RWPE2 (cell line): ENCODE results near the gene SLC26A6.

Experiments used
- ATAC-seq: fragments of 200-7000 bp; cut with Tn5 transposase; 3 replicates; pipeline ENCODE4 v1.9.1; 2021; ENCODE audit warnings: low read depth
- DNase-seq: peaks from one replicate; pipeline ENCODE4 v3.0.0-alpha.2; 2020; ENCODE audit warnings: low spot score
- H3K27ac ChIP-seq: fragments of 450-650 bp; 2 replicates; pipeline ENCODE4 v1.5.1; 2017; ENCODE audit warnings: mild to moderate bottlenecking; ENCODE audit not compliant: poor library complexity, severe bottlenecking
- H3K27me3 ChIP-seq: fragments of 250-450 bp; sonication (Bioruptor Pico); 2 replicates; pipeline ENCODE4 v1.5.1; 2021; ENCODE audit warnings: mild to moderate bottlenecking, moderate library complexity; ENCODE audit not compliant: insufficient read depth, poor library complexity, severe bottlenecking
- H3K36me3 ChIP-seq: fragments of 250-450 bp; sonication (Bioruptor Pico); 2 replicates; pipeline ENCODE4 v1.5.1; 2020; ENCODE audit warnings: low read depth, mild to moderate bottlenecking, moderate library complexity
- H3K4me1 ChIP-seq: fragments of 250-450 bp; sonication (Bioruptor Pico); 2 replicates; pipeline ENCODE4 v1.5.1; 2021; ENCODE audit warnings: mild to moderate bottlenecking, moderate library complexity; ENCODE audit not compliant: insufficient read depth, poor library complexity, severe bottlenecking
- H3K4me3 ChIP-seq: fragments of 250-450 bp; sonication (Bioruptor Pico); 2 replicates; pipeline ENCODE4 v1.5.1; 2021; ENCODE audit warnings: mild to moderate bottlenecking, moderate library complexity; ENCODE audit not compliant: severe bottlenecking
- H3K9me3 ChIP-seq: fragments of 250-450 bp; sonication (Bioruptor Pico); 2 replicates; pipeline ENCODE4 v1.5.1; 2021; ENCODE audit warnings: mild to moderate bottlenecking, moderate library complexity; ENCODE audit not compliant: severe bottlenecking
- TF ChIP-seq, protein P1 (sequence below): fragments of 450-650 bp; IDR thresholded peaks from one replicate; pipeline ENCODE4 v1.5.1; 2017; ENCODE audit warnings: mild to moderate bottlenecking, moderate library complexity; ENCODE audit not compliant: poor library complexity, severe bottlenecking

Gene SLC26A6

GRCh38 chr3:48661501-48662144 lies 26.4 kb upstream of the SLC26A6 start:
- TF ChIP-seq, protein P1, sequence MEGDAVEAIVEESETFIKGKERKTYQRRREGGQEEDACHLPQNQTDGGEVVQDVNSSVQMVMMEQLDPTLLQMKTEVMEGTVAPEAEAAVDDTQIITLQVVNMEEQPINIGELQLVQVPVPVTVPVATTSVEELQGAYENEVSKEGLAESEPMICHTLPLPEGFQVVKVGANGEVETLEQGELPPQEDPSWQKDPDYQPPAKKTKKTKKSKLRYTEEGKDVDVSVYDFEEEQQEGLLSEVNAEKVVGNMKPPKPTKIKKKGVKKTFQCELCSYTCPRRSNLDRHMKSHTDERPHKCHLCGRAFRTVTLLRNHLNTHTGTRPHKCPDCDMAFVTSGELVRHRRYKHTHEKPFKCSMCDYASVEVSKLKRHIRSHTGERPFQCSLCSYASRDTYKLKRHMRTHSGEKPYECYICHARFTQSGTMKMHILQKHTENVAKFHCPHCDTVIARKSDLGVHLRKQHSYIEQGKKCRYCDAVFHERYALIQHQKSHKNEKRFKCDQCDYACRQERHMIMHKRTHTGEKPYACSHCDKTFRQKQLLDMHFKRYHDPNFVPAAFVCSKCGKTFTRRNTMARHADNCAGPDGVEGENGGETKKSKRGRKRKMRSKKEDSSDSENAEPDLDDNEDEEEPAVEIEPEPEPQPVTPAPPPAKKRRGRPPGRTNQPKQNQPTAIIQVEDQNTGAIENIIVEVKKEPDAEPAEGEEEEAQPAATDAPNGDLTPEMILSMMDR = no peak
- no peak for ATAC-seq
- Histone ChIP-seq H3K27ac (no peak overlapping the region), H3K4me1 (no peaks in the 10 kb centered on the region), H3K27me3 (no peaks in the 10 kb centered on the region), H3K36me3 (no peaks in the 10 kb centered on the region), H3K9me3 (no peaks in the 10 kb centered on the region), H3K4me3 (peak overlapping the region; percentile 43)
- no peak for DNase-seq

DNA sequence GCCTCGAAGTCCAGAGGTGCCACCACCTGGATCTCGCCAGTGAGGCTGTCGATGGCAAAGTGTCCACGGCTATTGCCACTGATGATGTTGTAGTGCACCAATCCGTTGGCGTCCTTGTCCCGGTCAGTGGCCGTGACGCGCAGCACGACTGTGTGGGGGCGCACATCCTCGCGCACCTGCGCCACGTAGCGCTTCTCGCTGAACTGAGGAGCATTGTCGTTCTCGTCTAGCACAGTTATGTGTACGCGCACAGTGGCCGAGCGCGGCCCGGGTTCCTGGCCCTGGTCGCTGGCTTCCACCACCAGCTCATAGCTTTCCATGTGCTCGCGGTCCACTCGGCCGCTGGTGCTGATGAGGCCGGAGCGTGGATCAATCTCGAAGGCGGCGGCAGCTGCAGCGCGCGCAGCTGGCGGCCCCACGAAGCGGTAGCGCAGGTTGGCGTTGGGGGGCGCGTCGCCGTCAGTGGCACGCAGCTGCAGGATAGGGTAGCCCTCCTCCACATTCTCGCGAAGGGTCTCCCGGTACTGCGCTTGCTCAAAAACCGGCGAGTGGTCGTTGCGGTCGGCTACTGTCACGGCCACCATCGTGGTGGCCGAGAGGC lies 25.6 kb upstream of the SLC26A6 start:
- Histone ChIP-seq H3K9me3 (no peaks in the 10 kb centered on the region), H3K27me3 (no peaks in the 10 kb centered on the region), H3K27ac (no peak overlapping the region), H3K4me1 (no peaks in the 10 kb centered on the region), H3K4me3 (no peak overlapping the region), H3K36me3 (no peaks in the 10 kb centered on the region)
- no peak for ATAC-seq
- DNase-seq = no peak
- TF ChIP-seq, protein P1 = no peak

GRCh38 chr3:48656841-48657281 lies 21.6 kb upstream of the SLC26A6 start:
- H3K27me3 ChIP-seq = no peaks in the 10 kb centered on the region
- H3K27ac ChIP-seq = peak overlapping the region; percentile 27
- H3K9me3 ChIP-seq = no peaks in the 10 kb centered on the region
- no peak for DNase-seq
- TF ChIP-seq, protein P1 = no peak
- H3K4me3 ChIP-seq = no peak overlapping the region
- no peak for ATAC-seq
- no peaks in the 10 kb centered on the region for H3K36me3 ChIP-seq
- H3K4me1 ChIP-seq = no peaks in the 10 kb centered on the region

DNA sequence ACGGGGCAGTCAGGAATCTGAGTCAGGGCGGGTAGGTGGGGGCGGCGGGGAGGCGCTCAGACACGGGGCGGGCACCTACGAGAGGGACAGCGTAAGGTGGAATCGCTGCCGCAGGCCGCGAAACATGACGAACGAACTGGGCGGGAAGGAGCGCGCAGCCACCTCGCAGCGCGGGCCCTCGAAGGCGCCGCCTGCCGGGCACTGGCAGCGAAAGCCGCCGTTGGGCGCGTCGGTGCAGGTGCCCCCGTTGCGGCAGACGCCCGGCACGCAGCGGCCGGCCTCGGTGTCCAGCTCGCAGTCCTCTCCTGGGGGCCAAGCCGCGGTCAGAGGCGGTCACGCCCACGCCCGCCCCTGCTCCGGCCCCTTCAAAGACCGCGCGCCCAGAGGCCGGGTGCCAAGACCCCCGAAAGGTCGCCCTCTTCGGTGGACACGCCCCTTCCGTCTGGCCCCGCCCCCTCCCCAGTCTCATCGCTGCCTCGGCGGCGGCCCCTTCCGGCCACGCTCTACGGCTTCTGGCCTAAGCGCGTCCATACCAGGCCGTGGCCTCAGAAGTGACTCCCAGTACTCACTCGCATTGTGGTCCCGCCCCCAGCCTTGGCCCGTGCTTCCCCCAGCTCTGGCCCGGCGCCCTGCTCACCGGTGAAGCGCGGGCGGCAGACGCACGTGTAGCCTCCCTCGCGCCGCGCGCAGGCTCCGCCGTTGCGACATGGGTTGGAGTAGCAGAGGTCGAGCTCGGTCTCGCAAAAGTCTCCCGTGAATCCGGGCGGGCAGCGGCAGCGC lies 21.0 kb upstream of the SLC26A6 start:
- Histone ChIP-seq H3K36me3 (no peaks in the 10 kb centered on the region), H3K27ac (peak overlapping the region; percentile 27), H3K4me1 (no peaks in the 10 kb centered on the region), H3K9me3 (no peaks in the 10 kb centered on the region), H3K4me3 (peak overlapping the region; percentile 36), H3K27me3 (no peaks in the 10 kb centered on the region)
- TF ChIP-seq, protein P1 = peak; percentile 82
- ATAC-seq = peak; percentile 77
- DNase-seq = no peak
